Cardiac muscle cell (in vitro differentiated cells and primary cell): ENCODE measurements around the gene TDRD9. TPM values are rescaled to one million over a fixed set of nuclear protein-coding genes. Genes with fewer than 3 reads are reported as not detected.

ENCODE experiments used
- DNase-seq, 2 donors: peaks; one replicate each; pipeline versions ENCODE4 v3.0.0 to v3.0.0-alpha.2; 2010 to 2017; ENCODE audit warnings: low read depth in 1 of 2, low spot score in 1 of 2
- H3K27ac ChIP-seq: fragments of 200-600 bp; sonication (generic); 2 replicates; pipeline ENCODE4 v1.5.1; 2016
- H3K27me3 ChIP-seq: fragments of 200-600 bp; sonication (generic); 2 replicates; pipeline ENCODE4 v1.6.0; 2016; ENCODE audit warnings: control low read depth
- H3K36me3 ChIP-seq: fragments of 200-600 bp; sonication (generic); 2 replicates; pipeline ENCODE4 v1.5.1; 2016; ENCODE audit warnings: control low read depth
- H3K4me1 ChIP-seq: fragments of 200-600 bp; sonication (generic); 2 replicates; pipeline ENCODE4 v1.8.1; 2017; ENCODE audit warnings: low read depth, mild to moderate bottlenecking, mixed run types
- H3K4me3 ChIP-seq: fragments of 200-600 bp; sonication (generic); 2 replicates; pipeline ENCODE4 v1.5.1; 2016; ENCODE audit warnings: mild to moderate bottlenecking
- H3K9me3 ChIP-seq: fragments of 200-600 bp; sonication (generic); 2 replicates; pipeline ENCODE4 v1.5.1; 2017; ENCODE audit warnings: low read depth, mild to moderate bottlenecking, control low read depth
- CTCF ChIP-seq: IDR thresholded peaks from 2 replicates; pipeline ENCODE4 v1.5.1; 2012; ENCODE audit warnings: low read depth, mild to moderate bottlenecking, low read length
- polyA plus RNA-seq: library from polyadenylated mRNA; unstranded; fragments of >200 nt; fragmentation: Nextera tagmentation; extraction: Ambion mirVana; gene quantifications from 2 replicates; pipeline ENCODE4 v1.2.1, GENCODE V29; 2016
- total RNA-seq: library from RNA; depleted of rRNA; stranded (reverse); fragments of >200 nt; gene quantifications from 2 replicates; pipeline ENCODE4 v1.2.3, GENCODE V29; 2016

The TDRD9 gene
- total and polyA plus RNA-seq, 2 experiments from 2014 or later, result 0.31 TPM; not detected in 1

- peaks cover 2% of the 10 kb centered on the region for H3K27me3 ChIP-seq
- DNase-seq, result no peak
- no peak overlapping the region for H3K4me3 ChIP-seq
- TF ChIP-seq CTCF, result no peak
- no peaks in the 10 kb centered on the region for H3K4me1 ChIP-seq
- no peak overlapping the region for H3K27ac ChIP-seq
- H3K36me3 ChIP-seq, result no peaks in the 10 kb centered on the region
- H3K9me3 ChIP-seq, result no peaks in the 10 kb centered on the region
These were observed 103.1 kb downstream of the TDRD9 start for GRCh38 chr14:104031384-104031783.

- Histone ChIP-seq H3K4me3 (no peak overlapping the region), H3K27me3 (no peaks in the 10 kb centered on the region), H3K9me3 (no peaks in the 10 kb centered on the region), H3K36me3 (no peaks in the 10 kb centered on the region), H3K27ac (no peak overlapping the region), H3K4me1 (no peaks in the 10 kb centered on the region)
- no peak for DNase-seq
- TF ChIP-seq CTCF, result no peak
These were observed 106.9 kb downstream of the TDRD9 start for GRCh38 chr14:104034976-104035699.

GRCh38 chr14:104036212-104036611, 108.0 kb downstream of the TDRD9 start:
- H3K4me1 ChIP-seq, result no peaks in the 10 kb centered on the region
- H3K4me3 ChIP-seq, result no peak overlapping the region
- no peak for DNase-seq
- H3K9me3 ChIP-seq, result no peaks in the 10 kb centered on the region
- H3K27me3 ChIP-seq, result no peaks in the 10 kb centered on the region
- no peak overlapping the region for H3K27ac ChIP-seq
- no peaks in the 10 kb centered on the region for H3K36me3 ChIP-seq
- TF ChIP-seq CTCF, result no peak

GRCh38 chr14:104037074-104037473, 108.8 kb downstream of the TDRD9 start:
- no peaks in the 10 kb centered on the region for H3K4me1 ChIP-seq
- no peaks in the 10 kb centered on the region for H3K9me3 ChIP-seq
- no peak for TF ChIP-seq CTCF
- H3K36me3 ChIP-seq, result no peaks in the 10 kb centered on the region
- no peak overlapping the region for H3K4me3 ChIP-seq
- no peak overlapping the region for H3K27ac ChIP-seq
- DNase-seq, result no peak
- no peaks in the 10 kb centered on the region for H3K27me3 ChIP-seq

- no peak for TF ChIP-seq CTCF
- no peaks in the 10 kb centered on the region for H3K36me3 ChIP-seq
- peak in 1 of 2 donors; percentile 6 for DNase-seq
- no peak overlapping the region for H3K4me3 ChIP-seq
- H3K27me3 ChIP-seq, result no peaks in the 10 kb centered on the region
- no peaks in the 10 kb centered on the region for H3K4me1 ChIP-seq
- H3K27ac ChIP-seq, result no peak overlapping the region
- no peaks in the 10 kb centered on the region for H3K9me3 ChIP-seq
These were observed 109.6 kb downstream of the TDRD9 start for GRCh38 chr14:104037903-104038302.
